Endothelial cell of umbilical vein (primary cell): Measurements from ENCODE around the gene TMEM109. TPM values are rescaled to one million over a fixed set of nuclear protein-coding genes. Genes with fewer than 3 reads are reported as not detected.

Experiments used
- BruUV-seq: library from RNA; stranded (reverse); fragments of 400-500 nt; replicated peaks from 2 replicates; lab custom pipeline; 2021; lab: Mats Ljungman, UMichigan
- CTCF ChIA-PET: fragments of 300-600, 350-600 bp; sonication (Branson Sonifier 250); formaldehyde crosslinking; loops from one replicate; lab custom pipeline; 2021; ENCODE audit warnings: antibody characterized with exemption, inconsistent platforms; lab: Charles Lee
- POLR2A ChIA-PET: fragments of 300-600, 350-600 bp; sonication (Branson Sonifier 250); formaldehyde crosslinking; loops from one replicate; lab custom pipeline; 2021; ENCODE audit warnings: antibody characterized with exemption, inconsistent platforms; lab: Charles Lee
- DNase-seq: peaks from one replicate; pipeline ENCODE4 v3.0.0-alpha.2; 2011; ENCODE audit warnings: low read depth, low spot score
- FAIRE-seq: peaks from 2 replicates; lab custom pipeline; 2011; peaks lifted over from hg19 to GRCh38; lab: Jason Lieb, UNC
- H2AFZ ChIP-seq: 2 replicates; pipeline ENCODE4 v1.6.0; 2012; ENCODE audit warnings: low read depth, low read length, control low read depth, inconsistent platforms
- H3K27ac ChIP-seq: 2 replicates; pipeline ENCODE4 v1.5.1; 2011; ENCODE audit warnings: low read depth, mild to moderate bottlenecking, control low read depth, low read length, moderate library complexity; ENCODE audit not compliant: insufficient read depth
- H3K27me3 ChIP-seq, 2 experiments: 2 replicates each; pipeline versions ENCODE4 v1.6.0 to v1.6.1; 2011; ENCODE audit warnings: low read length in 2 of 2, mixed read lengths in 1 of 2; ENCODE audit not compliant: control insufficient read depth in 2 of 2, insufficient read depth in 2 of 2
- H3K36me3 ChIP-seq, 2 experiments: 2 replicates in 1 of 2; 3 replicates in 1 of 2; pipeline ENCODE4 v1.5.1; 2011; ENCODE audit warnings: low read length in 2 of 2, mild to moderate bottlenecking in 1 of 2, moderate library complexity in 1 of 2; ENCODE audit not compliant: control insufficient read depth in 2 of 2, insufficient read depth in 2 of 2; ENCODE audit errors: extremely low read depth in 1 of 2
- H3K4me1 ChIP-seq: 3 replicates; pipeline ENCODE4 v1.5.1; 2011; ENCODE audit warnings: mild to moderate bottlenecking, low read length; ENCODE audit not compliant: control insufficient read depth, insufficient read depth; ENCODE audit errors: extremely low read depth
- H3K4me2 ChIP-seq: 2 replicates; pipeline ENCODE4 v1.6.1; 2011; ENCODE audit warnings: low read length, control low read depth, mixed read lengths; ENCODE audit not compliant: insufficient read depth
- H3K4me3 ChIP-seq, 3 experiments: fragments of 200-600 bp in 1 of 3; sonication (generic), shearing (Covaris generic) in 1 of 3; replicated peaks in 1 of 3; 2 replicates each; pipeline ENCODE4 v1.5.1; 2011 to 2016; ENCODE audit warnings: control low read depth in 3 of 3, low read length in 3 of 3, mild to moderate bottlenecking in 2 of 3, inconsistent platforms in 1 of 3, low read depth in 1 of 3, moderate library complexity in 1 of 3; ENCODE audit not compliant: insufficient read depth in 1 of 3
- H3K79me2 ChIP-seq: 2 replicates; pipeline ENCODE4 v1.6.0; 2012; ENCODE audit warnings: low read length, inconsistent platforms; ENCODE audit not compliant: control insufficient read depth, insufficient read depth
- H3K9ac ChIP-seq: replicated peaks from 2 replicates; pipeline ENCODE3; 2011; ENCODE audit warnings: low read length, control low read depth; ENCODE audit not compliant: insufficient read depth; ENCODE audit errors: extremely low read depth
- H3K9me1 ChIP-seq: replicated peaks from 3 replicates; pipeline ENCODE4 v1.6.0; 2011; ENCODE audit warnings: mild to moderate bottlenecking, low read length; ENCODE audit not compliant: control insufficient read depth, insufficient read depth; ENCODE audit errors: extremely low read depth
- H3K9me3 ChIP-seq: replicated peaks from 2 replicates; pipeline ENCODE4 v1.5.1; 2012; ENCODE audit warnings: low read length, inconsistent platforms; ENCODE audit not compliant: control insufficient read depth, insufficient read depth
- H4K20me1 ChIP-seq: replicated peaks from 2 replicates; pipeline ENCODE3; 2011; ENCODE audit warnings: mild to moderate bottlenecking, low read length; ENCODE audit not compliant: control insufficient read depth, insufficient read depth; ENCODE audit errors: extremely low read depth
- CTCF ChIP-seq, 2 donors: IDR thresholded peaks; 1 replicate in 1 of 2; 2 replicates in 1 of 2; pipeline ENCODE4 v1.5.1; 2011; ENCODE audit warnings: low read length in 2 of 2, mild to moderate bottlenecking in 2 of 2, moderate library complexity in 2 of 2, control low read depth in 1 of 2, inconsistent platforms in 1 of 2, low read depth in 1 of 2; ENCODE audit not compliant: insufficient read depth in 1 of 2; ENCODE audit errors: extremely low read depth in 1 of 2
- EZH2 ChIP-seq: IDR thresholded peaks from 2 replicates; pipeline ENCODE4 v1.6.1; 2012; ENCODE audit warnings: borderline replicate concordance, low read depth, mild to moderate bottlenecking, moderate library complexity, low read length, inconsistent platforms; ENCODE audit not compliant: severe bottlenecking
- FOS ChIP-seq: IDR thresholded peaks from 2 replicates; pipeline ENCODE4 v1.6.1; 2011; ENCODE audit warnings: mild to moderate bottlenecking, low read length, moderate library complexity, borderline replicate concordance; ENCODE audit not compliant: insufficient read depth
- GATA2 ChIP-seq: IDR thresholded peaks from 2 replicates; pipeline ENCODE4 v1.7.0; 2011; ENCODE audit warnings: low read depth, mild to moderate bottlenecking, moderate library complexity, mixed read lengths, low read length; ENCODE audit not compliant: insufficient read length, insufficient read depth
- JUN ChIP-seq: IDR thresholded peaks from 2 replicates; pipeline ENCODE4 v1.6.1; 2011; ENCODE audit warnings: borderline replicate concordance, low read depth; ENCODE audit not compliant: insufficient read length, insufficient read depth
- MAX ChIP-seq: IDR thresholded peaks from 2 replicates; pipeline ENCODE4 v1.6.1; 2011; ENCODE audit not compliant: insufficient read depth, insufficient read length
- MYC ChIP-seq: IDR thresholded peaks from one replicate; pipeline ENCODE4 v1.6.1; 2011; ENCODE audit warnings: mild to moderate bottlenecking, low read depth, low read length
- POLR2A ChIP-seq: IDR thresholded peaks from 2 replicates; pipeline ENCODE4 v1.6.1; 2012; ENCODE audit warnings: low read depth, mild to moderate bottlenecking, control low read depth, low read length
- POLR2AphosphoS5 ChIP-seq: IDR thresholded peaks from 2 replicates; pipeline ENCODE4 v1.6.1; 2012; ENCODE audit warnings: low read depth, mild to moderate bottlenecking, control low read depth, low read length, moderate library complexity; ENCODE audit not compliant: insufficient read depth
- dilution Hi-C: fragments of 300-500 bp; cut with MboI; formaldehyde crosslinking; loops from one replicate; pipeline ENCODE4 v1.15.0; 2019; ENCODE audit warnings: low sequenced_read_pairs; ENCODE audit not compliant: extremely low pct_ligation_motif_present
- intact Hi-C: fragments of 100-400 bp; cut with micrococcal nuclease; formaldehyde crosslinking; loops from one replicate; pipeline ENCODE4 v1.10.0; 2022
- polyA plus RNA-seq, 4 experiments: library from polyadenylated mRNA; depleted of rRNA in 3 of 4; stranded (reverse) in 3 of 4; unstranded in 1 of 4; fragments of >200 nt; gene quantifications; 2 replicates each; pipeline versions ENCODE4 v1.2.1 to v1.2.3, GENCODE V29; 2011 to 2012; ENCODE audit warnings: missing spikeins in 1 of 4
- total RNA-seq: library from RNA; stranded (reverse); gene quantifications from 2 replicates; pipeline ENCODE4 v1.2.3, GENCODE V29; 2021

TMEM109 gene
- total and polyA plus RNA-seq, 2 donors (not counting 3 experiments of a cell fraction or from before 2014, with no cell fraction given) = 143 to 192 TPM

GRCh38 chr11:60873533-60873932, 40.4 kb upstream of the TMEM109 start:
- Histone ChIP-seq H3K27ac (no peak overlapping the region), H3K36me3 (no peaks in the 10 kb centered on the region), H3K27me3 (no peaks in the 10 kb centered on the region), H3K4me1 (no peaks in the 10 kb centered on the region), H3K79me2 (no peaks in the 10 kb centered on the region), H4K20me1 (no peaks in the 10 kb centered on the region), H3K9ac (no peak overlapping the region), H2AFZ (no peak overlapping the region), H3K9me1 (no peaks in the 10 kb centered on the region), H3K9me3 (no peaks in the 10 kb centered on the region), H3K4me2 (no peak overlapping the region), H3K4me3 (no peak overlapping the region)
- no TSS peak for BruUV-seq
- ChIA-PET POLR2A (no interaction called here), CTCF (interaction anchor here (1.3 to 3.3 kb wide), 2 partner anchors 26 to 42 kb away, joined by 8 to 10 read pairs; no protein-coding TSS in a partner anchor)
- DNase-seq = no peak
- no peak for FAIRE-seq
- dilution Hi-C loops = no loop called here
- no peak for TF ChIP-seq JUN
- TF ChIP-seq EZH2 = no peak
- no peak for TF ChIP-seq POLR2AphosphoS5
- TF ChIP-seq GATA2 = no peak
- no peak for TF ChIP-seq MYC
- no peak for TF ChIP-seq FOS
- no peak for TF ChIP-seq CTCF (IDR thresholded peaks at IDR 0.05; ENCODE audit: extremely low read depth in 1 of 2, insufficient read depth in 1 of 2, low read depth in 1 of 2, low read length in 2 of 2)
- no peak for TF ChIP-seq MAX
- TF ChIP-seq POLR2A = no peak
- intact Hi-C loops = no loop called here
